T-helper 2 cell treated with Interferon-gamma antibody and Interleukin-4, amounts not matched to agents 5 μg/mL and 100 μg/mL, for 36 hours (primary cell): ENCODE data around the gene BID.

Experiments used
- DNase-seq: peaks from one replicate; pipeline ENCODE4 v3.0.0; 2021; ENCODE audit warnings: low spot score
- H3K27ac Mint-ChIP-seq: one replicate; pipeline ENCODE4 v1.8.0; 2021; ENCODE audit warnings: mild to moderate bottlenecking, mixed read lengths
- H3K27me3 Mint-ChIP-seq: one replicate; pipeline ENCODE4 v1.8.0; 2021; ENCODE audit warnings: low read depth, mixed read lengths
- H3K36me3 Mint-ChIP-seq: one replicate; pipeline ENCODE4 v1.8.0; 2021; ENCODE audit warnings: low read depth, mixed read lengths
- H3K4me1 Mint-ChIP-seq: one replicate; pipeline ENCODE4 v1.8.0; 2021; ENCODE audit warnings: low read depth, mixed read lengths
- H3K4me3 Mint-ChIP-seq: one replicate; pipeline ENCODE4 v1.8.0; 2022; ENCODE audit warnings: mild to moderate bottlenecking, moderate library complexity, mixed read lengths
- H3K9me3 Mint-ChIP-seq: one replicate; pipeline ENCODE4 v1.8.0; 2021; ENCODE audit warnings: mixed read lengths

Gene BID

DNA sequence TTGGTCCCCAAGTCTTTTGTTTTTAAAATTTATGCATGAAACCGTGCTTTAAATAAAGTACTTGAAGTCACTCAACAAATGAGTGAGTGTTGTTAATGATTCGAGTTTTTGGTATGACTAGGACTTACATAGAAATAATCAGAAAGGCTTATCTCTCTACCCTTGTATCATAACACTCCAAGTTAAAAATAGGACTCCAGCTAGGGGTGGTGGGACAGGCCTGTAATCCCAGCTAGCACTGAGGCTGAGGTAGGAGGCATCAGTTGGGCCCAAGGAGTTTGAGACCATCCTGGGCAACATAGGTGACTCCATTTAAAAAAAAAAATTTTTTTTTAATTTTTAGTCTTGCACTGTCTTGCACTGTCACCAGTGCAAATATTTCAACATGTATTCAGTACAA, 80.1 kb downstream of the BID start:
- no peak overlapping the region for H3K27ac Mint-ChIP-seq
- no peak overlapping the region for H3K4me3 Mint-ChIP-seq
- no peaks in the 10 kb centered on the region for H3K9me3 Mint-ChIP-seq
- peaks cover 12% of the 10 kb centered on the region for H3K4me1 Mint-ChIP-seq
- no peak for DNase-seq
- H3K36me3 Mint-ChIP-seq, result peaks cover 6% of the 10 kb centered on the region
- no peaks in the 10 kb centered on the region for H3K27me3 Mint-ChIP-seq

DNA sequence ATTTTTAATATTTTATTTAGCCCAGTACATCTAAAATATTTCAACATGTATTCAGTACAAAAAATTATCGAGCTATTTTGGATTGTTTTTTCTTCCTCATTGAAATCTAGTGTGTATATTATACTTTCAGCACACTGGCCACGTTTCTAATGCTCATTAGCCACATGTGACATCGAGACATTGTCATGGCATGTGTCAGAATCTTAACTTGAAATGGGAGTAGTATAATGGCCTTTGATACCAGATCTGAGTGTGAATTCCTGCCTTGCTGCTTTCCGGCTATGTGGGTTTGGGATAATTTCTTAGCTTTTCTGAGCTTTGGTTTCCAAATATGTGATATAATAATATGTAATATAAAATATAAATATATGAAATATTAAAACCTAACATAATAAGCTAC, 81.4 kb downstream of the BID start:
- Mint-ChIP-seq H3K27ac (no peak overlapping the region), H3K9me3 (no peaks in the 10 kb centered on the region), H3K27me3 (no peaks in the 10 kb centered on the region), H3K4me1 (peaks cover 5% of the 10 kb centered on the region), H3K36me3 (peaks cover 7% of the 10 kb centered on the region), H3K4me3 (no peak overlapping the region)
- no peak for DNase-seq

DNA sequence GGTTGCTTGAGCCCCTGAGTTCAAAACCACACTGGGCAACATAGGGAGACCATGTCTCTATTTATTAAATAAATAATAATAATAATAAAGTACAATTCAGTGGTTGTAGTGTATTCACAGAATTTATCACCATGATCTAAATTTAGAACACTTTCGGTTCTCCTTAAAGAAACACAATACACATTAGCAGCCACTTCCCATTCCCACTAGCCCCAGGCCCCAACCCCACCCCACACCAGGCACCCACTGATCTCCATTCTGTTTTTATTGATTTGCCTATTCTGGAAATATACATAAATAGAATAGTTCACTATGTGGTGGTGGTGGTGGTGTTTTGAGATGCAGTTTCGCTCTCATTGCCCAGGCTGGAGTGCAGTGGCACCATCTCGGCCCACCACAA, 90.0 kb downstream of the BID start:
- Mint-ChIP-seq H3K36me3 (peaks cover 1% of the 10 kb centered on the region), H3K4me1 (no peaks in the 10 kb centered on the region), H3K27me3 (no peaks in the 10 kb centered on the region), H3K9me3 (no peaks in the 10 kb centered on the region), H3K27ac (no peak overlapping the region), H3K4me3 (no peak overlapping the region)
- DNase-seq, result no peak
